ENCODE measurements around the gene ISM2.

ISM2 gene

GRCh38 chr14:77503138-77503537 is 4.5 kb upstream of the ISM2 start:
- Histone ChIP-seq H3K9me3 (ENCODE audit: control insufficient read depth, low read length) (no peaks in the 10 kb centered on the region), H3K4me2 (ENCODE audit: low read length) (no peak overlapping the region)

GRCh38 chr14:77502109-77502782 is 3.6 kb upstream of the ISM2 start:
- Histone ChIP-seq H3K36me3 (ENCODE audit: control insufficient read depth, insufficient read depth, low read length) (no peaks in the 10 kb centered on the region), H3K27me3 (ENCODE audit: control insufficient read depth, insufficient read depth, low read length) (no peaks in the 10 kb centered on the region), H3K79me2 (no peaks in the 10 kb centered on the region), H3K4me2 (ENCODE audit: low read length) (no peak overlapping the region), H2AFZ (no peak overlapping the region), H3K9ac (no peak overlapping the region), H3K4me3 (ENCODE audit: low read depth, low read length) (no peak overlapping the region), H3K9me3 (ENCODE audit: control insufficient read depth, low read length) (no peaks in the 10 kb centered on the region), H3K27ac (no peak overlapping the region), H3K4me1 (no peaks in the 10 kb centered on the region)
- no peak for TF ChIP-seq CTCF (IDR thresholded peaks at IDR 0.05)

More at GRCh38 chr14:77503138-77503537, 4.5 kb upstream of the ISM2 start:
- no peaks in the 10 kb centered on the region for H3K27me3 ChIP-seq (ENCODE audit: control insufficient read depth, insufficient read depth, low read length)
- no peaks in the 10 kb centered on the region for H3K36me3 ChIP-seq (ENCODE audit: control insufficient read depth, insufficient read depth, low read length)
- H2AFZ ChIP-seq = no peak overlapping the region
- no peak overlapping the region for H3K9ac ChIP-seq
- no peaks in the 10 kb centered on the region for H3K4me1 ChIP-seq
- H3K4me3 ChIP-seq (ENCODE audit: low read depth, low read length) = no peak overlapping the region
- TF ChIP-seq CTCF (IDR thresholded peaks at IDR 0.05) = no peak
- H3K27ac ChIP-seq = no peak overlapping the region
- no peaks in the 10 kb centered on the region for H3K79me2 ChIP-seq

- TF ChIP-seq CTCF (IDR thresholded peaks at IDR 0.05) = no peak
- Histone ChIP-seq H3K4me1 (no peaks in the 10 kb centered on the region), H2AFZ (peak overlapping the region; percentile 88), H3K79me2 (no peaks in the 10 kb centered on the region), H3K4me2 (ENCODE audit: low read length) (peak overlapping the region; percentile 83), H3K9ac (no peak overlapping the region), H3K4me3 (ENCODE audit: low read depth, low read length) (peak overlapping the region; percentile 29), H3K36me3 (ENCODE audit: control insufficient read depth, insufficient read depth, low read length) (no peaks in the 10 kb centered on the region), H3K27ac (no peak overlapping the region), H3K9me3 (ENCODE audit: control insufficient read depth, low read length) (no peaks in the 10 kb centered on the region), H3K27me3 (ENCODE audit: control insufficient read depth, insufficient read depth, low read length) (no peaks in the 10 kb centered on the region)
Observed at GRCh38 chr14:77498984-77499527, 440 bp upstream of the ISM2 start.

- H3K4me3 ChIP-seq (ENCODE audit: low read depth, low read length) = no peak overlapping the region
Observed at GRCh38 chr14:77495334-77495733, 3.3 kb downstream of the ISM2 start.

More at GRCh38 chr14:77495334-77495733, 3.3 kb downstream of the ISM2 start:
- Histone ChIP-seq H3K36me3 (ENCODE audit: control insufficient read depth, insufficient read depth, low read length) (no peaks in the 10 kb centered on the region), H3K4me2 (ENCODE audit: low read length) (no peak overlapping the region), H3K27ac (no peak overlapping the region), H2AFZ (no peak overlapping the region), H3K27me3 (ENCODE audit: control insufficient read depth, insufficient read depth, low read length) (no peaks in the 10 kb centered on the region), H3K9me3 (ENCODE audit: control insufficient read depth, low read length) (no peaks in the 10 kb centered on the region), H3K79me2 (no peaks in the 10 kb centered on the region), H3K9ac (no peak overlapping the region), H3K4me1 (no peaks in the 10 kb centered on the region)
- no peak for TF ChIP-seq CTCF (IDR thresholded peaks at IDR 0.05)

Data from parathyroid adenoma (tissue), 2 donors.